A673 (cell line): ENCODE data around the gene CATSPER4. TPM values are rescaled to one million over a fixed set of nuclear protein-coding genes. Genes with fewer than 3 reads are reported as not detected.

Experiments used
- Bru-seq: library from RNA; stranded (reverse); fragments of 400-500 nt; gene quantifications from one replicate; lab custom pipeline; 2021; lab: Mats Ljungman, UMichigan
- BruChase-seq, 2 experiments: library from RNA; stranded (reverse); fragments of 400-500 nt; gene quantifications; one replicate each; lab custom pipeline; 2021; lab: Mats Ljungman, UMichigan
- BruUV-seq: library from RNA; stranded (reverse); fragments of 400-500 nt; replicated peaks from 2 replicates; lab custom pipeline; 2021; lab: Mats Ljungman, UMichigan
- CTCF ChIA-PET: fragments of 300-600 bp; sonication (Branson Sonifier 250); formaldehyde crosslinking; loops from one replicate; lab custom pipeline; 2022; ENCODE audit warnings: antibody characterized with exemption; lab: Charles Lee
- POLR2A ChIA-PET: fragments of 300-600 bp; sonication (Branson Sonifier 250); formaldehyde crosslinking; loops from one replicate; lab custom pipeline; 2022; ENCODE audit warnings: antibody characterized with exemption; ENCODE audit not compliant: low non-redundant PET; lab: Charles Lee
- DNase-seq: peaks from one replicate; pipeline ENCODE4 v3.0.0-alpha.2; 2015; ENCODE audit warnings: low spot score
- H3K27ac ChIP-seq: fragments of 200-600 bp; sonication (generic); 2 replicates; pipeline ENCODE4 v1.5.1; 2016; ENCODE audit warnings: mixed run types, low read depth, mild to moderate bottlenecking, mixed read lengths, antibody characterized with exemption, low read length; ENCODE audit not compliant: poor library complexity, severe bottlenecking
- H3K27me3 ChIP-seq: fragments of 200-600 bp; sonication (generic); replicated peaks from 2 replicates; pipeline ENCODE4 v1.6.1; 2017; ENCODE audit warnings: mixed run types, low read depth, mild to moderate bottlenecking, mixed read lengths, antibody characterized with exemption, low read length; ENCODE audit not compliant: insufficient read depth, poor library complexity
- H3K36me3 ChIP-seq: fragments of 200-600 bp; sonication (generic); 2 replicates; pipeline ENCODE4 v1.6.1; 2016; ENCODE audit warnings: mixed run types, mild to moderate bottlenecking, mixed read lengths, antibody characterized with exemption, low read length; ENCODE audit not compliant: insufficient read depth, poor library complexity, severe bottlenecking
- H3K4me1 ChIP-seq: fragments of 200-600 bp; sonication (generic); 2 replicates; pipeline ENCODE4 v1.6.1; 2017; ENCODE audit warnings: mixed run types, mild to moderate bottlenecking, mixed read lengths, antibody characterized with exemption, low read length; ENCODE audit not compliant: insufficient read depth, poor library complexity, severe bottlenecking
- H3K4me3 ChIP-seq: fragments of 200-600 bp; sonication (generic); 2 replicates; pipeline ENCODE4 v1.5.1; 2016; ENCODE audit warnings: low read depth, mixed run types, mild to moderate bottlenecking, mixed read lengths, low read length; ENCODE audit not compliant: poor library complexity, severe bottlenecking
- H3K9me3 ChIP-seq: fragments of 200-600 bp; sonication (generic); 2 replicates; pipeline ENCODE4 v1.6.1; 2016; ENCODE audit warnings: mixed run types, low read depth, mild to moderate bottlenecking, mixed read lengths, antibody characterized with exemption, low read length; ENCODE audit not compliant: poor library complexity, severe bottlenecking
- EZH2 ChIP-seq: fragments of 200-600 bp; sonication (generic); IDR thresholded peaks from 2 replicates; pipeline ENCODE4 v1.6.1; 2017; ENCODE audit warnings: borderline replicate concordance, low read depth, mild to moderate bottlenecking, mixed read lengths, antibody characterized with exemption, low read length; ENCODE audit not compliant: poor library complexity, severe bottlenecking
- intact Hi-C: fragments of 100-400 bp; cut with micrococcal nuclease; formaldehyde crosslinking; loops from one replicate; pipeline ENCODE4 v1.10.0; 2022; ENCODE audit not compliant: unreplicated experiment
- long read RNA-seq: library from polyadenylated mRNA; stranded (forward); transcript quantifications from one replicate; pipeline ENCODE4 v2.0.0, GENCODE V29; 2022
- total RNA-seq: library from RNA; stranded (reverse); gene quantifications from 2 replicates; pipeline ENCODE4 v1.2.3, GENCODE V29; 2021
- TF ChIP-seq, protein P1 (sequence below): fragments of 300-800, 200-600 bp; sonication (generic); conservative IDR thresholded peaks from 2 replicates; pipeline ENCODE4 v1.5.1; 2017; ENCODE audit warnings: low read depth, mild to moderate bottlenecking, antibody characterized with exemption, low read length, moderate library complexity, mixed read lengths

Gene CATSPER4
- total RNA-seq (not detected in 2 replicates), Bru-seq, nascent RNA (percentile 7 among the genes with signal in this experiment), BruChase-seq, experiment 1, labeled RNA remaining after a 2-hour chase (not detected), BruChase-seq, experiment 2, labeled RNA remaining after a 6-hour chase (percentile 10 among the genes with signal in this experiment)
- long read RNA-seq, result 0 reads

DNA sequence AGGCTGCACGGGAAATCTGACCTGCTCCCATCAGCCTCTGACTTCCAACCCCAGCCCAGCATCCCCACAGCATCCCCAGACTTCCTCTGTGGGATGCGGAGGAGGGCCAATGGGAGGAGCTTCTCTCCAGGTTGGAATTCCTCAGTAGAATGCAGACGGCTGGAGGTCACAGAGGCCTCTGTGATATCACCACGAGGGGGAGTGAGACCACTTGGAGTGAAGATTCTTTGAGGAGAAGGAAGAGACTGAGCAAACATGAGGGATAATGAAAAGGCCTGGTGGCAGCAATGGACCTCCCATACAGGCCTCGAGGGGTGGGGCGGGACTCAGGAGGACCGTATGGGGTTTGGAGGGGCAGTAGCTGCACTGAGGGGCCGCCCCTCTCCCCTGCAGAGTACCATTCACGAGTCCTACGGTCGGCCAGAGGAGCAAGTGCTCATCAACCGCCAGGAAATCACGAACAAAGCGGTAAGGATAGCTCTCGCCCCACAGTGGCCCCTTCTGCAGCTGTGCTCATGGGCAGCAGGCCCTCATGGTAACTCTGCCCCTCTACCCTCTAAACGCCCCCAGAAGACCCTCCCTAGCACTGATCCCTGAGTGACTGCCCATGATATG lies at the start of gene CATSPER4:
Gene CATSPER4 (plus strand): TSS at position 230 of the 615 bp plus-strand sequence. CDS start 26 bp downstream, at position 256.
- TF ChIP-seq, protein P1, sequence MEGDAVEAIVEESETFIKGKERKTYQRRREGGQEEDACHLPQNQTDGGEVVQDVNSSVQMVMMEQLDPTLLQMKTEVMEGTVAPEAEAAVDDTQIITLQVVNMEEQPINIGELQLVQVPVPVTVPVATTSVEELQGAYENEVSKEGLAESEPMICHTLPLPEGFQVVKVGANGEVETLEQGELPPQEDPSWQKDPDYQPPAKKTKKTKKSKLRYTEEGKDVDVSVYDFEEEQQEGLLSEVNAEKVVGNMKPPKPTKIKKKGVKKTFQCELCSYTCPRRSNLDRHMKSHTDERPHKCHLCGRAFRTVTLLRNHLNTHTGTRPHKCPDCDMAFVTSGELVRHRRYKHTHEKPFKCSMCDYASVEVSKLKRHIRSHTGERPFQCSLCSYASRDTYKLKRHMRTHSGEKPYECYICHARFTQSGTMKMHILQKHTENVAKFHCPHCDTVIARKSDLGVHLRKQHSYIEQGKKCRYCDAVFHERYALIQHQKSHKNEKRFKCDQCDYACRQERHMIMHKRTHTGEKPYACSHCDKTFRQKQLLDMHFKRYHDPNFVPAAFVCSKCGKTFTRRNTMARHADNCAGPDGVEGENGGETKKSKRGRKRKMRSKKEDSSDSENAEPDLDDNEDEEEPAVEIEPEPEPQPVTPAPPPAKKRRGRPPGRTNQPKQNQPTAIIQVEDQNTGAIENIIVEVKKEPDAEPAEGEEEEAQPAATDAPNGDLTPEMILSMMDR, result peak; percentile 31
- no peak for TF ChIP-seq EZH2
- Histone ChIP-seq H3K4me3 (no peak within 1 kb of the TSS), H3K27me3 (no peaks in the 10 kb centered on the region), H3K36me3 (no peaks in the 10 kb centered on the region), H3K9me3 (no peaks in the 10 kb centered on the region), H3K4me1 (no peaks in the 10 kb centered on the region), H3K27ac (no peak within 1 kb of the TSS)
- ChIA-PET CTCF (interaction anchor here (0.6 to 1.0 kb wide), 3 partner anchors 19 to 131 kb away, joined by 3 to 4 read pairs (median 4); partner anchors contain the start of gene CEP85), POLR2A (no interaction called here)
- DNase-seq, result peak; percentile 45
- BruUV-seq, result no TSS peak
- intact Hi-C loops, result no loop called here

DNA sequence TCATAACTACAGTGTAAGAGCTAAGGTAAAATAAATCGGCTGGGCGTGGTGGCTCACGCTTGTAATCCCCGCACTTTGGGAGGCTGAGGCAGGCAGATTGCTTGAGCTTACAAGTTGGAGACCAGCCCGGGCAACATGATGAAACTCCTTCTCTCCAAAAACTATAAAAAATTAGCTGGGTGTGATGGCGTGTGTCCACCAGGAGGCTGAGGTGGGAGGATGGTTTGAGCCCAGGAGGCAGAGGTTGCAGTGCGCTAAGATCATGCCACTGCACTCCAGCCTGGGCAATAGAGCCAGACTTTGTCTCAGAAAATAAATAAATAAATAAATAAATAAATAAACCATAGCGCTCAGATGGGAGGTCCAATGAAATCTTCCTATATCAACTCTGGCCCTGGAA lies 48.2 kb upstream of the CATSPER4 start:
- H3K9me3 ChIP-seq, result no peaks in the 10 kb centered on the region
- no peaks in the 10 kb centered on the region for H3K27me3 ChIP-seq
- intact Hi-C loops, result no loop called here
- H3K4me3 ChIP-seq, result no peak overlapping the region
- no peaks in the 10 kb centered on the region for H3K36me3 ChIP-seq
- H3K4me1 ChIP-seq, result no peaks in the 10 kb centered on the region
- TF ChIP-seq EZH2, result no peak
- H3K27ac ChIP-seq, result no peak overlapping the region
- DNase-seq, result no peak
- ChIA-PET POLR2A (interaction anchor here (0.6 to 0.7 kb wide), 2 partner anchors 17 to 261 kb away, joined by 4 to 5 read pairs; no protein-coding TSS in a partner anchor), CTCF (interaction anchor here (0.7 kb wide), 1 partner anchor 253 kb away, joined by 6 read pairs; no protein-coding TSS in a partner anchor)
- no TSS peak for BruUV-seq

DNA sequence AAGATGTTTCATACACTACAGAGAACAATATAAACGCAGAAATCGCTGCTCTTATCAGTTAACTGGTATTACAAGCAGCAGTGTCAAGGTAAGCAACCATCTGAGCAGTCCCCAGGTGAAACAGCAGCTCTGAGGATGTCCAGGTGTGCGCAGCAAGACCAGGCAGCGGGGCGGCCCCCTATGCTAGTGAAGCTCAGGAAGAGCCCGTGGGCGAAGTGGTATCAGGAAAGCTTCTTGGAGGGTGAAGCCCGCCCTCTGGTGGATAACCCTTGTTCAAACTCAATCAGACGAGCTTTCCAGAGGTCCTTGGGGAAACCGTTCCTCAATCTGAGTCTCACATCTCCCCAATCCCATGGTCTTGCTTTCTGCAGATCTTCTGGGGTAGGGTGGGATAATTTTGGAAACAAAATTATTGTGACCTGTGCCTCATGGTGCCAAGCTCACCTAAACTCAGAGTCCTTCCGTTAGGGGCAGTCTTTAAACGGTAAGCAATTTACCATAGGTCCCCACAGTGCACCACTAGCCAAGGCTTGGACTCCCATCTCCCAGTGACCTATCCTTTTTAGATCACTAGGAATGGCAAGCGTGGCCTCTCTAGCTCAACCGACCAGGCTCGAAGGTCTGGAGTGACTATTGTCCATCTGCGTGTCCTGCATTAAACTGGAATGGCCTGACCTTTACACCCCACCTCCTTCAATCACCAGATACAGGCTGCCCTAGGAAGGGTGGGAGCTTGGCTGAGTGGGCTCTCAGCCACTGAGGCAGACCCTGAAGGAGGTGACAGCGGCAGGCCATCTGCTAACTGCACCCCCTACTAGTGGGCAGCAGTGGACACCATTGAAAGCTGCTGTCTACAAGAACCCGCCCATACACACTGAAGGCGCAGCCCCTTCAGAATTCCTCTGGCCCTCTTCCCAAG lies 45.1 kb upstream of the CATSPER4 start:
- Histone ChIP-seq H3K4me1 (no peaks in the 10 kb centered on the region), H3K36me3 (no peaks in the 10 kb centered on the region), H3K9me3 (no peaks in the 10 kb centered on the region), H3K27ac (no peak overlapping the region), H3K4me3 (no peak overlapping the region), H3K27me3 (no peaks in the 10 kb centered on the region)
- TF ChIP-seq, protein P1, result peak; percentile 69
- TF ChIP-seq EZH2, result no peak
- DNase-seq, result peak; percentile 87
- ChIA-PET POLR2A (no interaction called here), CTCF (interaction anchor here (0.5 to 1.6 kb wide), 14 partner anchors 11 to 555 kb away, joined by 3 to 30 read pairs (median 4); partner anchors contain the start of genes CEP85 and ZNF593)
- intact Hi-C loops, result loop anchor here (1.0 to 5.0 kb wide), 3 partner anchors 40 to 248 kb away; no protein-coding TSS in a partner anchor
- BruUV-seq, result no TSS peak
